Measurements from ENCODE around the gene KRTCAP3. TPM values are rescaled to one million over a fixed set of nuclear protein-coding genes. Genes with fewer than 3 reads are reported as not detected.

The KRTCAP3 gene, protein sequence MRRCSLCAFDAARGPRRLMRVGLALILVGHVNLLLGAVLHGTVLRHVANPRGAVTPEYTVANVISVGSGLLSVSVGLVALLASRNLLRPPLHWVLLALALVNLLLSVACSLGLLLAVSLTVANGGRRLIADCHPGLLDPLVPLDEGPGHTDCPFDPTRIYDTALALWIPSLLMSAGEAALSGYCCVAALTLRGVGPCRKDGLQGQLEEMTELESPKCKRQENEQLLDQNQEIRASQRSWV
- 1 to 10 TPM in 6 of 8 experiments, under 1 TPM in 1, not detected in 1; 0.54 to 3.2 (median 1.7) TPM for total RNA-seq

DNA sequence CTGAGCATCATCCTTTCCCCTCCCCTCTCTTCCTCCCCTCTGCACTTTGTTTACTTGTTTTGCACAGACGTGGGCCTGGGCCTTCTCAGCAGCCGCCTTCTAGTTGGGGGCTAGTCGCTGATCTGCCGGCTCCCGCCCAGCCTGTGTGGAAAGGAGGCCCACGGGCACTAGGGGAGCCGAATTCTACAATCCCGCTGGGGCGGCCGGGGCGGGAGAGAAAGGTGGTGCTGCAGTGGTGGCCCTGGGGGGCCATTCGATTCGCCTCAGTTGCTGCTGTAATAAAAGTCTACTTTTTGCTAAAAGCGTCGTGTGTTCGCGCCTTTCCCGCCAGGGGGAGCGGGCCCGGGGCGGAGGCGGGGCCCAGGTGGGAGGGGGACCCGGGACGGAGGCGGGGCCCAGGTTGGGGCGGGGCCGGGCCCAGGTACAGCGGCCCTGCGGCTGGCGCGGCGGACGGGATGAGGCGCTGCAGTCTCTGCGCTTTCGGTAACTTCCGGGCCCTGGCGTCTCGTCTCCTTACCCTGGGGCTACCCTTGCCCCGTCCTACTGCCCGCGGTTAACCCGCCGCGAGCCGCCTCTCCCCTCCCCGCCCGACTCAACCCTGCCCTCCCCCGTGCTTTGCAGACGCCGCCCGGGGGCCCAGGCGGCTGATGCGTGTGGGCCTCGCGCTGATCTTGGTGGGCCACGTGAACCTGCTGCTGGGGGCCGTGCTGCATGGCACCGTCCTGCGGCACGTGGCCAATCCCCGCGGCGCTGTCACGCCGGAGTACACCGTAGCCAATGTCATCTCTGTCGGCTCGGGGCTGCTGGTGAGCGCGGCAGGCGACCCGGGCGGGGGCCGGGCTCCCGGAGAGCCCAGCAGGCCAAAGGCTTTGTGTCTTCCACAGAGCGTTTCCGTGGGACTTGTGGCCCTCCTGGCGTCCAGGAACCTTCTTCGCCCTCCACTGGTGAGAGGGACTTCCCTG, at the start of gene KRTCAP3:
Gene KRTCAP3, plus strand, starts transcription at position 424 of the 962 bp plus-strand sequence. Its CDS starts 32 bp downstream, at position 456.
- peak in 6 of 8 experiments; percentile 19 to 68 (median 56) for ATAC-seq (replicated peaks in 6 of 8)
- 60 to 100% methylated on average over 1 to 2 of the region's 80 CpGs; no CpG with 5 or more reads in 8 of the 10 experiments for WGBS, 10 experiments
- Histone ChIP-seq H3K4me3 (no peak within 1 kb of the TSS), H3K27ac (no peak within 1 kb of the TSS), H3K4me1 (replicated peaks in 1 of 2) (no peaks in the 10 kb centered on the region)
- in situ Hi-C loops (cut with MboI; ENCODE audit: low pct_unique_long_range_greater_than_20kb in 2 of 9, low sequenced_read_pairs in 9 of 9, unreplicated experiment in 9 of 9): no loop called here

DNA sequence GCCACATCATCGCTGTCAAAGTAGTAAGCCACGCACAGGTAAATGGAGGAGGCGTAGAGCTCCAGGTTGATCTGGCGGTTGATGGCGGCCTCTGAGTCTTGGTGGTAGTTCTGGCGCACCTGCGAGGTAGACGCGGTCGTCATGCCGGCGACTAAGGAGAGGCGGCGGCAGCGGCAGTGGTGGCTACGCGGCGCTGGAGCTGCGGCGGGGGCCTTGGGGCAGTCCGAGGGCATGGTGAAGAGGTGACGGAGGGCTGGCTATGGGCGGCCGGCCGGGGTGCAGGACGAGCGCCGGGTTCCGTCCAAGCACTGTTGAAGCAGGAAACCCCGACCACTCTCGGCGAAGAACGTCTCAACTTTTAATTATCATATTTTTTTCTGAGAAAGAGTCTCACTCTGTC, 49.0 kb upstream of the KRTCAP3 start:
- WGBS, 10 experiments: 98 to 100% methylated on average over 10 to 21 of the region's 33 CpGs; no CpG with 5 or more reads in 8 of the 10 experiments
- Histone ChIP-seq H3K27ac (no peak overlapping the region), H3K4me1 (replicated peaks in 1 of 2) (no peaks in the 10 kb centered on the region), H3K4me3 (no peak overlapping the region)
- no peak for ATAC-seq (replicated peaks in 6 of 8)
- in situ Hi-C loops (cut with MboI; ENCODE audit: low pct_unique_long_range_greater_than_20kb in 2 of 9, low sequenced_read_pairs in 9 of 9, unreplicated experiment in 9 of 9): no loop called here

DNA sequence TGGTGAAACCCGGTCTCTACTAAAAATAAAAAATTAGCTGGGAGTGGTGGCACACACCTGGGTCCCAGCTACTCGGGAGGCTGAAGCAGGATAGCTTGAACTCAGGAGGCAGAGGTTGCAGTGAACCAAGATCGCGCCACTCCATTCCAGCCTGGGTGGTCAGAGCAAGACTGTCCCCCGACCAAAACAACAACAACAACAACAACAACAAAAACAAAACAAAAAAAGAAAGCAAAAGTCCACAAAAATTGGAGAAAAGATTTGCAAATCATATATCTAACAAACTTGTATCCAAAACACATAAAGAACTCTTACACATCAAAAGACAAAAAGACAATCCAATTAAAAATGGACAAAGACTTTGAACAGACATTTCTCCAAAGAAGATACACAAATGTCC, 43.2 kb upstream of the KRTCAP3 start:
- ATAC-seq (replicated peaks in 6 of 8): no peak
- Histone ChIP-seq H3K4me3 (no peak overlapping the region), H3K27ac (no peak overlapping the region), H3K4me1 (replicated peaks in 1 of 2) (no peaks in the 10 kb centered on the region)
- WGBS, 10 experiments: 92 to 100% (median 100%) methylated on average over 1 to 4 of the region's 5 CpGs; no CpG with 5 or more reads in 4 of the 10 experiments
- in situ Hi-C loops (cut with MboI; ENCODE audit: low pct_unique_long_range_greater_than_20kb in 2 of 9, low sequenced_read_pairs in 9 of 9, unreplicated experiment in 9 of 9): no loop called here

DNA sequence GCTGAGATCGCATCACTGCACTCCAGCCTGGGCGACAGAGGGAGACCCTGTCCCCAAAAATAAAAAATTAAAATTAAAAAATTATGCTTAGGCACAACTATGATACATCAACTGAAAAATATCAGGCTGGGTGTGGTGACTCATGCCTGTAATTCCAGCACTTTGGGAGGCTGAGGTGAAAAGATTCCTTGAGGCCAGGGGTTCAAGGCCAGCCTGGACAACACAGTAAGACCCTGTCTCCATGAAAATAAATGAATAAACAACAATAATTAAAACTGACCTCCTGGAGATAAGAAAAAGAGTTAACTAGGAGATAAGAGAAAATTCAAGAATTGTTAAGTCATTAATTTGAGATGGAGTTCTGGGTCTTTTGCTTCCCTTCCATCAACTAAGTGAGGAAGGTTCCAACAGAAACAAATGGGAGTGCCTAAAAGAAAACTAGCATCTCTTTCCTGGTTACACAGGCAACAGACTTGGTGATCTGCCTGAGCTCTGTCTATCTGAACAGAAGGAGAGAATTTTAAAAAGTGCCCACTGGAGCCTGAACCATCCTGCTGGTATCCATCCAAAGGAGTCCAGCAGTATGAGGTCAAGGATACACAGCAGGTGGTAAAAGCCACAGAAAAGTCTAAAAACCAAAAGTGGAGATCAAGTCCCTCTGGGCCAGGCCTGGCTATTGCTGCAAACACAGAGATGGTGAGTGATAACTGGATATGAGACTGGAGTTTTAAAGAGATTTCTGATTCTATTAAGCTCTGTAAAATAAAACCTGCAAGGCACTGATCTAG, 41.6 kb upstream of the KRTCAP3 start:
- H3K4me1 ChIP-seq (replicated peaks in 1 of 2): no peaks in the 10 kb centered on the region
- H3K4me3 ChIP-seq: no peak overlapping the region
- WGBS, 10 experiments: 94 to 100% (median 95%) methylated on average over 2 of the region's 2 CpGs; no CpG with 5 or more reads in 7 of the 10 experiments
- in situ Hi-C loops (cut with MboI; ENCODE audit: low pct_unique_long_range_greater_than_20kb in 2 of 9, low sequenced_read_pairs in 9 of 9, unreplicated experiment in 9 of 9): no loop called here
- no peak overlapping the region for H3K27ac ChIP-seq
- ATAC-seq (replicated peaks in 6 of 8): no peak

DNA sequence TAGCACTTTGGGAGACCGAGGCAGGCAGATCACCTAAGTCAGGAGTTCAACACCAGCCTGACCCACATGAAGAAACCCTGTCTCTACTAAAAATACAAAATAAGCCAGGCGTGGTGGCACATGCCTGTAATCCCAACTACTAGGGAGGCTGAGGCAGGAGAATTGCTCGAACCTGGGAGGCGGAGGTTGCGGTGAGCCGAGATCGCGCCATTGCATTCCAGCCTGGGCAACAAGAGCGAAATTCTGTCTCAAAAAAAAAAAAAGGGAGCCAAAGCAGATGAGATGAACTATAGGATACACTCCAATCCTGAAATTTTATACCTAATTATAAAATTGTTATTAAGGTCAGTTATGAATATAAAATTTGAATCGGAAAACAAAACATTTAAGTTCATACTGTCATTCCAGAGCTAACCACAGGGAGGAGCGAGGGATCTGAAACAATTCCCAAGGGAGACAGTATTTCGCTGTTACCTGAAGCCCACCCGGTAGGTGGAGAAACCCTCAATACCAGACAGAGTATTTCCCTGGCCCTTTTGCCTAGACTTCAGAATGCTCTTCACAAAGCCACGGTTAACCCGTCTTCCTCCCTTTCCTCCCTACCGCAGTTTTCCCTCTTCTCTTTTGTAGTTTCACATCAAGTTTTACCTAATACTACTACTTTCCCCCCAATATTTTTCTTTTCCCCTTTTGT, 34.2 kb upstream of the KRTCAP3 start:
- in situ Hi-C loops (cut with MboI; ENCODE audit: low pct_unique_long_range_greater_than_20kb in 2 of 9, low sequenced_read_pairs in 9 of 9, unreplicated experiment in 9 of 9): no loop called here
- peak overlapping the region; percentile 71 to 100 (median 93) for H3K4me3 ChIP-seq
- H3K4me1 ChIP-seq (replicated peaks in 1 of 2): peaks cover 7 to 10% of the 10 kb centered on the region in 2 donors
- WGBS, 10 experiments: 5 to 77% (median 44%) methylated on average over 3 to 15 of the region's 16 CpGs
- H3K27ac ChIP-seq: no peak overlapping the region
- no peak for ATAC-seq (replicated peaks in 6 of 8)

DNA sequence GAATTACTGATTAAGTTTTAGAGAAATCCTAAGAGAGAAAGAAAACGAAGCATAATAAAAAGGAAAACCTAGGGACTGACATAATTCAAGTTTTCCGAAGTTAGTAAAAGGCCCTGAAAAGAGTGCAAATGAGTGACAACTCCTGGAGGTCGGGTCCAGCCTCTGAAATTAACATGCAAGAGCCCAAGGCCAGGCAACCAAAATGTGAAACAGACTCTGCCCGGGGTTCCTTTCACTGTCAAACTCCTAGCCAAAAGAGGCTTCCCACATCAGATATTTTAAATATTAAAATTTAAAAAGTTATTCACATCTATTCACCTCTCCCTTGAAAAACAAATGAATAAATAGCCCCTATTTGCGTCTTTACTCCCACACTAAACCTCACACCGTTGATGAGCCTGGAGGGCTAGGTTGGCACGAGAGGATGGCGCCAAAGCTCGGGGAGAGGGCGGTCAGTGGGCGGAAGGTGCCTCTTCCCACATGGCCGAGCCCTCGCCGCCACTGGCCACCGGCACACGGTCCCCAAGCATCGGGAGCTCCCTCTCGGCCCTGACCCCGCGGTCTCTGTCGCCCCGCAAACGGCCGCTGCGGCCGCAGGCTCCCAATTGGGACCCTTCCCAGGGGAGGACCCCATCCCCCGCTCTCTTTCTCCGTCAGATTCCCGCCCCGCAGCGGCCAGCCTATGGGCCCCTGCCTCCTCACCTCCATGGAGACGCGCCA, 33.4 kb upstream of the KRTCAP3 start:
- in situ Hi-C loops (cut with MboI; ENCODE audit: low pct_unique_long_range_greater_than_20kb in 2 of 9, low sequenced_read_pairs in 9 of 9, unreplicated experiment in 9 of 9): no loop called here
- peak in 3 of 8 experiments; percentile 16 to 69 (median 19) for ATAC-seq (replicated peaks in 6 of 8)
- Histone ChIP-seq H3K4me3 (peak overlapping the region; percentile 71 to 100 (median 93)), H3K4me1 (replicated peaks in 1 of 2) (peaks cover 7 to 10% of the 10 kb centered on the region in 2 donors), H3K27ac (peak overlapping the region; percentile 81 to 96)
- 0 to 3% (median 0%) methylated on average over 2 to 11 of the region's 33 CpGs for WGBS, 10 experiments

DNA sequence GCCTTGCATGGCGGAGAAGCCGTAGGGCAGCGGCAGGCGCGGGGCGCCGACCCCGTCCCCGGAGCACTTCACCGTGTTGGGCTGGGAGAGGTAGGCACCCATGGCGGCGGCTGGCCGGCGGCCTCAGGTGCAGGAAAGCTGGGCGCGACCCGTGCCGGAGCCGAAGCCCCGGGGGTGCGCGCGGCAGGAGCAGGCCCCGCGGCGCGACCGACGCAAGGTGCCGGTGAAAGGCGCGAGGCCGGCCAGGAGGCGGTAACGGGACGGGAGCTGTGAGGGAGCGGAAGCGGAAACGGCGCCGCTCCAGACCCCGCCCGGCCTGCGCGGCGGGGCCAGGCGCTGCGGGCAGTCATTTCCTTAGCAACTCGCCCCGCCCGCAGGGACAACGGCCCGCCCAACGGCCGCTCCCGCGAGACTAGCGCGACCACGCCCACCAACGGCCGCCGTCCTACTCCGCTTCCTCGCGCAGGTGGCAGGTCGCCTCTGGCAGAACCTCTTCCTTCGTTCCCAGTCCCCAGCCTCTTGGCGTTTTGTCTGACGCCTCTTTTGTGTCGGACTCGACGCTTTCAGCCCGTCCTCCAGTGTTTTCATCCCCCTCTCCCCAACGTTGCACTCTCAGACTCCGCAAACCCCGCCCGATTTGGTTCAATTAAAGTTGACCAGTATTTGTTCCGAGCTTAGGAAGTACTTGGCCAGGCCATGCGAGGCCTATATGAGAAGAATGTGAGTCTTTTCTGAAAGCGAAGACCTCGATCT, 32.7 kb upstream of the KRTCAP3 start, which contains the start of gene PPM1G:
Gene PPM1G, minus strand, starts transcription at position 271 of the 753 bp plus-strand sequence. Its CDS starts 169 bp downstream, at position 102.
- Histone ChIP-seq H3K4me3 (peak within 1 kb of the TSS; percentile 71 to 100 (median 93)), H3K27ac (peak within 1 kb of the TSS; percentile 81 to 96), H3K4me1 (replicated peaks in 1 of 2) (peaks cover 7 to 10% of the 10 kb centered on the region in 2 donors)
- in situ Hi-C loops (cut with MboI; ENCODE audit: low pct_unique_long_range_greater_than_20kb in 2 of 9, low sequenced_read_pairs in 9 of 9, unreplicated experiment in 9 of 9): no loop called here
- ATAC-seq (replicated peaks in 6 of 8): peak; percentile 93 to 97 (median 96)
- 0 to 24% (median 9%) methylated on average over 1 to 21 of the region's 82 CpGs; no CpG with 5 or more reads in 2 of the 10 experiments for WGBS, 10 experiments

DNA sequence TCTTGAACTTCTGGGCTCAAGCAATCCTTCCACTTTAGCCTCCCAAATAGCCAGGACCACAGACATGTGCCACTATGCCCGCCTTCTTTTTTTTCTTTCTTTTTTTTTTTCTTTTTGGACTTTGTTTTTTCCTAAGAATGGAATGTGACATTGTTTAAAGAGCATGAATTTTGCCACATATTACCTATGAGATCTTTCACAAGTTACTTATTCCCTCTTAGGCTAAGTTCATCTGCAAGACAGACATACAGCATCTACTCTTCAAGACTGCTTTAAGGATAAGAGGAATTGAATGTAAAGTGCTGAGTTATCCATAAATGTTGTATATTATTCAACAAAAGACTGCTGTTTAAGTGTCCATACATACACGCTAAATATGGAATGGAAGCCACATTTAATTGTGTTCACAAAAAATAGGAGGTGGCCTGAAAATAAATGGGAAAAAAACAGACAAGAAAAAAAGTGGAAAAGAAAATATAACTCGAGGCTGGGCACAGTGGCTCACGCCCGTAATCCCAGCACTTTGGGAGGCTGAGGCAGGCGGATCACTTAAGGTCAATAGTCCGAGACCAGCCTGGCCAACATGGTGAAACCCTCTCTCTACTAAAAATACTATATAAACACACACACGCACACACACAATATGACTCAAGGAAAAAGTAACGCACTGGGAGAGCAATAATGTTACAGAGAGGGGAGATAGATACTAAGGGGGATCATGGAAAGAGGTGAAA, 29.6 kb upstream of the KRTCAP3 start:
- Histone ChIP-seq H3K4me1 (replicated peaks in 1 of 2) (peaks cover 7 to 10% of the 10 kb centered on the region in 2 donors), H3K27ac (no peak overlapping the region), H3K4me3 (no peak overlapping the region)
- 58 to 100% (median 79%) methylated on average over 2 to 9 of the region's 9 CpGs for WGBS, 10 experiments
- in situ Hi-C loops (cut with MboI; ENCODE audit: low pct_unique_long_range_greater_than_20kb in 2 of 9, low sequenced_read_pairs in 9 of 9, unreplicated experiment in 9 of 9): no loop called here
- ATAC-seq (replicated peaks in 6 of 8): no peak

DNA sequence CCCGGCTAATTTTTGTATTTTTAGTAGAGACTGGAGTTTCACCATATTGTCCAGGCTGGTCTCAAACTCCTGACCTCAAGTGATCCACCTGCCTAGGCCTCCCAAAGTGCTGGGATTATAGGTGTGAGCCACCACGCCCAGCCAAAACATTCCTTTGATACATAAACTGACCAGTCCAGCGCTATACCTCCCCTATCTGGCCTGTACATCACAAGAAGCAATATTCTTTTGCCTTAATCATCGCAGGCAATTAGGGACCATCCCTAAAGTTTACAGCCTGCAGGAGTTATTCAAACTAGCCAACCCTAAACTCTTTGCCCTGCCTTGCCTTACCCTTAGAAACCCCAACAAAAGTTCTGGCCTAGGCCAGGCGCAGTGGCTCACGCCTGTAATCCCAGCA, 26.0 kb upstream of the KRTCAP3 start:
- Histone ChIP-seq H3K4me3 (no peak overlapping the region), H3K4me1 (replicated peaks in 1 of 2) (no peaks in the 10 kb centered on the region), H3K27ac (no peak overlapping the region)
- in situ Hi-C loops (cut with MboI; ENCODE audit: low pct_unique_long_range_greater_than_20kb in 2 of 9, low sequenced_read_pairs in 9 of 9, unreplicated experiment in 9 of 9): no loop called here
- WGBS, 10 experiments: 75 to 100% (median 89%) methylated on average over 1 to 3 of the region's 6 CpGs; no CpG with 5 or more reads in 4 of the 10 experiments
- ATAC-seq (replicated peaks in 6 of 8): no peak

DNA sequence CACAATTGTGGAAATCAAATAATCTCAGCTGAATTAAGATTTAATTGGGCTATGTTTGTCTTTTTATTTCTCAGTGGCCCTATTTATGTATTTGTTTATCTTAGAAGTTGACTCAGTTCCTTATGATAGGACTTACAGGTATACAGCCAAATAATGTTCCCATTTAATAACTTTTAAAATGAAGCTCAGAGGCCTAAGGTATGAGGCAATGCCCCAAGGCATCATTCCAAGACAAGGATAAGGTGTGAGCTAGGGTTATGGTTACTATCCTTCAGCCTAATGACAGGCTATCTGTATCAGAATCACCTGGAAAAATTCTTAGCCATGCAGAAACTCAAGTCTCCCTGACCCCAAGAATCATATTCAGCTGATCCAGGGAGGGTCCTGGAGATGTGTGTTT, 21.2 kb upstream of the KRTCAP3 start:
- Histone ChIP-seq H3K4me3 (no peak overlapping the region), H3K4me1 (replicated peaks in 1 of 2) (no peaks in the 10 kb centered on the region), H3K27ac (no peak overlapping the region)
- no peak for ATAC-seq (replicated peaks in 6 of 8)
- in situ Hi-C loops (cut with MboI; ENCODE audit: low pct_unique_long_range_greater_than_20kb in 2 of 9, low sequenced_read_pairs in 9 of 9, unreplicated experiment in 9 of 9): no loop called here
